T-helper 1 cell treated with Interleukin-12 subunit alpha and Interleukin-12 subunit beta and Interleukin-4 antibody, amounts not matched to agents 30 μg/mL and 1 μg/mL, for 36 hours (primary cell): ENCODE data around the gene SACM1L.
A peak's percentile ranks its signal among the peaks of the same experiment; 100 is the strongest.

Experiments used
- H3K27ac Mint-ChIP-seq: one replicate; pipeline ENCODE4 v1.8.0; 2021; ENCODE audit warnings: mild to moderate bottlenecking, mixed read lengths
- H3K27me3 Mint-ChIP-seq: one replicate; pipeline ENCODE4 v1.8.0; 2021; ENCODE audit warnings: low read depth, mixed read lengths
- H3K36me3 Mint-ChIP-seq: one replicate; pipeline ENCODE4 v1.8.0; 2021; ENCODE audit warnings: low read depth, mixed read lengths
- H3K4me1 Mint-ChIP-seq: one replicate; pipeline ENCODE4 v1.8.0; 2021; ENCODE audit warnings: low read depth, mixed read lengths
- H3K4me3 Mint-ChIP-seq: one replicate; pipeline ENCODE4 v1.8.0; 2021; ENCODE audit warnings: mild to moderate bottlenecking, moderate library complexity, mixed read lengths
- H3K9me3 Mint-ChIP-seq: one replicate; pipeline ENCODE4 v1.8.0; 2021; ENCODE audit warnings: mixed read lengths

The SACM1L gene

GRCh38 chr3:45688882-45689786 lies at the start of gene SACM1L:
TSS of gene SACM1L (plus strand) at chr3:45689396. CDS start at chr3:45689466, 70 bp downstream.
- peak within 1 kb of the TSS; percentile 96 for H3K4me3 Mint-ChIP-seq
- H3K27me3 Mint-ChIP-seq, result peaks cover 5% of the 10 kb centered on the region
- H3K9me3 Mint-ChIP-seq, result no peaks in the 10 kb centered on the region
- H3K4me1 Mint-ChIP-seq, result peaks cover 52% of the 10 kb centered on the region
- peaks cover 31% of the 10 kb centered on the region for H3K36me3 Mint-ChIP-seq
- H3K27ac Mint-ChIP-seq, result peak within 1 kb of the TSS; percentile 94

GRCh38 chr3:45640091-45640507 lies 49.1 kb upstream of the SACM1L start:
- Mint-ChIP-seq H3K4me1 (peaks cover 5% of the 10 kb centered on the region), H3K4me3 (no peak overlapping the region), H3K36me3 (peaks cover 21% of the 10 kb centered on the region), H3K27ac (no peak overlapping the region), H3K27me3 (no peaks in the 10 kb centered on the region), H3K9me3 (no peaks in the 10 kb centered on the region)

GRCh38 chr3:45640724-45641361 lies 48.4 kb upstream of the SACM1L start:
- Mint-ChIP-seq H3K9me3 (no peaks in the 10 kb centered on the region), H3K27ac (no peak overlapping the region), H3K4me3 (no peak overlapping the region), H3K4me1 (peaks cover 5% of the 10 kb centered on the region), H3K27me3 (no peaks in the 10 kb centered on the region), H3K36me3 (peaks cover 20% of the 10 kb centered on the region)

- Mint-ChIP-seq H3K4me1 (peaks cover 5% of the 10 kb centered on the region), H3K27ac (no peak overlapping the region), H3K27me3 (no peaks in the 10 kb centered on the region), H3K36me3 (peaks cover 13% of the 10 kb centered on the region), H3K4me3 (no peak overlapping the region), H3K9me3 (no peaks in the 10 kb centered on the region)
Observed at GRCh38 chr3:45641756-45642155, 47.4 kb upstream of the SACM1L start.

GRCh38 chr3:45642731-45643152 lies 46.5 kb upstream of the SACM1L start:
- Mint-ChIP-seq H3K4me1 (peaks cover 8% of the 10 kb centered on the region), H3K36me3 (peaks cover 7% of the 10 kb centered on the region), H3K27ac (no peak overlapping the region)

GRCh38 chr3:45644063-45644790 lies 45.0 kb upstream of the SACM1L start:
- H3K4me1 Mint-ChIP-seq, result peaks cover 11% of the 10 kb centered on the region
- H3K27me3 Mint-ChIP-seq, result no peaks in the 10 kb centered on the region
- H3K9me3 Mint-ChIP-seq, result no peaks in the 10 kb centered on the region
- no peak overlapping the region for H3K27ac Mint-ChIP-seq
- H3K36me3 Mint-ChIP-seq, result peaks cover 7% of the 10 kb centered on the region
- H3K4me3 Mint-ChIP-seq, result no peak overlapping the region

More at GRCh38 chr3:45642731-45643152, 46.5 kb upstream of the SACM1L start:
- Mint-ChIP-seq H3K27me3 (no peaks in the 10 kb centered on the region), H3K4me3 (no peak overlapping the region), H3K9me3 (no peaks in the 10 kb centered on the region)

GRCh38 chr3:45644791-45645201 lies 44.4 kb upstream of the SACM1L start:
- Mint-ChIP-seq H3K4me1 (peaks cover 11% of the 10 kb centered on the region), H3K9me3 (peaks cover 2% of the 10 kb centered on the region), H3K27me3 (no peaks in the 10 kb centered on the region), H3K4me3 (no peak overlapping the region), H3K27ac (no peak overlapping the region), H3K36me3 (peaks cover 8% of the 10 kb centered on the region)

GRCh38 chr3:45646051-45646585 lies 43.1 kb upstream of the SACM1L start:
- peaks cover 6% of the 10 kb centered on the region for H3K4me1 Mint-ChIP-seq
- H3K36me3 Mint-ChIP-seq, result peaks cover 11% of the 10 kb centered on the region
- H3K9me3 Mint-ChIP-seq, result peaks cover 4% of the 10 kb centered on the region
- H3K27me3 Mint-ChIP-seq, result no peaks in the 10 kb centered on the region
- no peak overlapping the region for H3K27ac Mint-ChIP-seq
- H3K4me3 Mint-ChIP-seq, result no peak overlapping the region

GRCh38 chr3:45647148-45647619 lies 42.0 kb upstream of the SACM1L start:
- no peak overlapping the region for H3K27ac Mint-ChIP-seq
- H3K4me3 Mint-ChIP-seq, result no peak overlapping the region
- peaks cover 6% of the 10 kb centered on the region for H3K4me1 Mint-ChIP-seq
- H3K27me3 Mint-ChIP-seq, result no peaks in the 10 kb centered on the region
- H3K36me3 Mint-ChIP-seq, result peaks cover 10% of the 10 kb centered on the region
- H3K9me3 Mint-ChIP-seq, result peaks cover 4% of the 10 kb centered on the region

- H3K27ac Mint-ChIP-seq, result no peak overlapping the region
- peaks cover 4% of the 10 kb centered on the region for H3K9me3 Mint-ChIP-seq
- H3K4me3 Mint-ChIP-seq, result no peak overlapping the region
- no peaks in the 10 kb centered on the region for H3K27me3 Mint-ChIP-seq
- H3K36me3 Mint-ChIP-seq, result peaks cover 10% of the 10 kb centered on the region
- H3K4me1 Mint-ChIP-seq, result peaks cover 15% of the 10 kb centered on the region
Observed at GRCh38 chr3:45653205-45653604, 36.0 kb upstream of the SACM1L start.

GRCh38 chr3:45654397-45654944 lies 34.7 kb upstream of the SACM1L start:
- Mint-ChIP-seq H3K9me3 (peaks cover 4% of the 10 kb centered on the region), H3K4me3 (no peak overlapping the region), H3K27me3 (no peaks in the 10 kb centered on the region), H3K27ac (no peak overlapping the region), H3K4me1 (peaks cover 14% of the 10 kb centered on the region), H3K36me3 (peaks cover 8% of the 10 kb centered on the region)

GRCh38 chr3:45655906-45656305 lies 33.3 kb upstream of the SACM1L start:
- H3K27me3 Mint-ChIP-seq, result no peaks in the 10 kb centered on the region
- no peaks in the 10 kb centered on the region for H3K9me3 Mint-ChIP-seq
- H3K4me1 Mint-ChIP-seq, result peaks cover 17% of the 10 kb centered on the region
- peaks cover 2% of the 10 kb centered on the region for H3K36me3 Mint-ChIP-seq
- no peak overlapping the region for H3K4me3 Mint-ChIP-seq
- H3K27ac Mint-ChIP-seq, result no peak overlapping the region

GRCh38 chr3:45656575-45657363 lies 32.4 kb upstream of the SACM1L start:
- Mint-ChIP-seq H3K27ac (no peak overlapping the region), H3K9me3 (no peaks in the 10 kb centered on the region)

More at GRCh38 chr3:45656575-45657363, 32.4 kb upstream of the SACM1L start:
- Mint-ChIP-seq H3K4me1 (peaks cover 17% of the 10 kb centered on the region), H3K27me3 (no peaks in the 10 kb centered on the region), H3K36me3 (no peaks in the 10 kb centered on the region), H3K4me3 (no peak overlapping the region)
